PFSK-1 (cell line): ENCODE data around the gene IL1RAPL2.

Experiments
- POLR2AphosphoS5 ChIP-seq: IDR thresholded peaks from 2 replicates; pipeline ENCODE4 v1.6.1; 2012; ENCODE audit warnings: low read depth, mild to moderate bottlenecking, control low read depth, low read length, moderate library complexity
- SIN3A ChIP-seq: IDR thresholded peaks from 2 replicates; pipeline ENCODE4 v1.6.1; 2012; ENCODE audit warnings: mild to moderate bottlenecking, low read length, moderate library complexity, borderline replicate concordance; ENCODE audit not compliant: insufficient read depth
- TAF1 ChIP-seq: IDR thresholded peaks from 2 replicates; pipeline ENCODE4 v1.6.1; 2012; ENCODE audit warnings: low read length, control low read depth, borderline replicate concordance; ENCODE audit not compliant: insufficient read depth
- TF ChIP-seq, protein P1 (sequence below), 2 experiments: IDR thresholded peaks; 2 replicates each; pipeline versions ENCODE4 v1.6.1 to v1.8.0; 2011 to 2012; ENCODE audit warnings: low read depth in 2 of 2, low read length in 2 of 2, control low read depth in 1 of 2, inconsistent platforms in 1 of 2, mild to moderate bottlenecking in 1 of 2, moderate library complexity in 1 of 2; ENCODE audit not compliant: insufficient read depth in 1 of 2

DNA sequence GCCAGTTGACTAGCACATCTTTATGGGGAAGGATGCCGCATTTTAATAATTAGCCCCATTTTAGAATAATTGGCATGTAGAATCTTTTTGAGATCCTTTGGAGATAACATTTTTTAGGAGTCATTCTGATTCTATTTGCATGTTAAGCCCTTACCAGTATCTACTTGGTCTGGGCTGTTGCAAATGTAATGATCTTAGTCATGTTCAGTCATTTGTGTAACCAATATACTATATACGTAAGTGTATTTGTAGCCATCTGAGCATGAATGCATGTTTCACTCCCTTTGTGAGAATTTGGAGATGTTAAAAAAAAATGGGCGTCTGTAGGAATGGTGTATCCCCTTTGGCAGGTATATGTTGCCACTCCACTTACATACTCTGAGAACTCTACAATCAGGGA, 535.4 kb downstream of the IL1RAPL2 start:
- TF ChIP-seq SIN3A (no peak), TAF1 (no peak), POLR2AphosphoS5 (no peak)
- TF ChIP-seq, protein P1, sequence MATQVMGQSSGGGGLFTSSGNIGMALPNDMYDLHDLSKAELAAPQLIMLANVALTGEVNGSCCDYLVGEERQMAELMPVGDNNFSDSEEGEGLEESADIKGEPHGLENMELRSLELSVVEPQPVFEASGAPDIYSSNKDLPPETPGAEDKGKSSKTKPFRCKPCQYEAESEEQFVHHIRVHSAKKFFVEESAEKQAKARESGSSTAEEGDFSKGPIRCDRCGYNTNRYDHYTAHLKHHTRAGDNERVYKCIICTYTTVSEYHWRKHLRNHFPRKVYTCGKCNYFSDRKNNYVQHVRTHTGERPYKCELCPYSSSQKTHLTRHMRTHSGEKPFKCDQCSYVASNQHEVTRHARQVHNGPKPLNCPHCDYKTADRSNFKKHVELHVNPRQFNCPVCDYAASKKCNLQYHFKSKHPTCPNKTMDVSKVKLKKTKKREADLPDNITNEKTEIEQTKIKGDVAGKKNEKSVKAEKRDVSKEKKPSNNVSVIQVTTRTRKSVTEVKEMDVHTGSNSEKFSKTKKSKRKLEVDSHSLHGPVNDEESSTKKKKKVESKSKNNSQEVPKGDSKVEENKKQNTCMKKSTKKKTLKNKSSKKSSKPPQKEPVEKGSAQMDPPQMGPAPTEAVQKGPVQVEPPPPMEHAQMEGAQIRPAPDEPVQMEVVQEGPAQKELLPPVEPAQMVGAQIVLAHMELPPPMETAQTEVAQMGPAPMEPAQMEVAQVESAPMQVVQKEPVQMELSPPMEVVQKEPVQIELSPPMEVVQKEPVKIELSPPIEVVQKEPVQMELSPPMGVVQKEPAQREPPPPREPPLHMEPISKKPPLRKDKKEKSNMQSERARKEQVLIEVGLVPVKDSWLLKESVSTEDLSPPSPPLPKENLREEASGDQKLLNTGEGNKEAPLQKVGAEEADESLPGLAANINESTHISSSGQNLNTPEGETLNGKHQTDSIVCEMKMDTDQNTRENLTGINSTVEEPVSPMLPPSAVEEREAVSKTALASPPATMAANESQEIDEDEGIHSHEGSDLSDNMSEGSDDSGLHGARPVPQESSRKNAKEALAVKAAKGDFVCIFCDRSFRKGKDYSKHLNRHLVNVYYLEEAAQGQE (IDR thresholded peaks at IDR 0.05; ENCODE audit: insufficient read depth in 1 of 2, low read depth in 2 of 2, low read length in 2 of 2): no peak
